Loucy (cell line): ENCODE results near the gene C3orf85.

ENCODE experiments used
- H2AFZ ChIP-seq: fragments of 200-600 bp; sonication (generic); 2 replicates; pipeline ENCODE4 v1.6.0; 2016; ENCODE audit warnings: antibody characterized with exemption, mild to moderate bottlenecking, low read length, moderate library complexity
- H3F3A ChIP-seq: fragments of 200-600 bp; 2 replicates; pipeline ENCODE4 v1.6.0; 2016; ENCODE audit warnings: antibody characterized with exemption, low read depth, mild to moderate bottlenecking
- H3K27me3 ChIP-seq: fragments of 200-600 bp; sonication (generic); 2 replicates; pipeline ENCODE4 v1.6.1; 2014; ENCODE audit warnings: low read length, mild to moderate bottlenecking; ENCODE audit not compliant: insufficient read depth, poor library complexity, severe bottlenecking
- H3K36me3 ChIP-seq: fragments of 200-600 bp; sonication (generic); 2 replicates; pipeline ENCODE4 v1.6.1; 2016; ENCODE audit warnings: low read length; ENCODE audit not compliant: insufficient read depth
- H3K4me1 ChIP-seq: fragments of 200-600 bp; sonication (generic); 2 replicates; pipeline ENCODE4 v1.5.1; 2014; ENCODE audit warnings: low read length, mild to moderate bottlenecking; ENCODE audit not compliant: insufficient read depth, poor library complexity, severe bottlenecking
- H3K4me2 ChIP-seq: fragments of 200-600 bp; sonication (generic); 2 replicates; pipeline ENCODE4 v1.6.0; 2014; ENCODE audit warnings: antibody characterized with exemption, low read length, low read depth, mild to moderate bottlenecking; ENCODE audit not compliant: poor library complexity, severe bottlenecking
- H3K4me3 ChIP-seq: fragments of 200-600 bp; sonication (generic); 2 replicates; pipeline ENCODE4 v1.5.1; 2014; ENCODE audit warnings: low read length, mild to moderate bottlenecking, mixed read lengths; ENCODE audit not compliant: poor library complexity, severe bottlenecking
- H3K79me2 ChIP-seq: fragments of 200-600 bp; sonication (generic); 2 replicates; pipeline ENCODE4 v1.6.1; 2014; ENCODE audit warnings: low read length; ENCODE audit not compliant: insufficient read depth
- H3K9ac ChIP-seq: fragments of 200-600 bp; sonication (generic); 2 replicates; pipeline ENCODE4 v1.6.0; 2014; ENCODE audit warnings: mild to moderate bottlenecking, low read depth, low read length, moderate library complexity; ENCODE audit not compliant: poor library complexity, severe bottlenecking
- H3K9me2 ChIP-seq: fragments of 200-600 bp; sonication (generic); replicated peaks from 2 replicates; pipeline ENCODE4 v1.6.1; 2016; ENCODE audit warnings: low read depth, low read length, mixed read lengths
- H3K9me3 ChIP-seq: fragments of 200-600 bp; sonication (generic); 2 replicates; pipeline ENCODE4 v1.6.1; 2014; ENCODE audit warnings: mild to moderate bottlenecking, antibody characterized with exemption, low read length, low read depth; ENCODE audit not compliant: insufficient read depth
- H4K20me1 ChIP-seq: fragments of 200-600 bp; sonication (generic); 2 replicates; pipeline ENCODE4 v1.6.0; 2014; ENCODE audit warnings: antibody characterized with exemption, low read length, mild to moderate bottlenecking; ENCODE audit not compliant: insufficient read depth, poor library complexity, severe bottlenecking
- CTCF ChIP-seq: fragments of 200-600 bp; sonication (generic); conservative IDR thresholded peaks from 2 replicates; pipeline ENCODE4 v1.5.1; 2014; ENCODE audit warnings: mild to moderate bottlenecking, antibody characterized with exemption, low read length
- EZH2phosphoT487 ChIP-seq: fragments of 200-600 bp; IDR thresholded peaks from 2 replicates; pipeline ENCODE4 v1.6.1; 2018; ENCODE audit warnings: antibody characterized with exemption, mild to moderate bottlenecking, moderate library complexity, borderline replicate concordance

The C3orf85 gene

GRCh38 chr3:109171479-109171878, 35.0 kb downstream of the C3orf85 start:
- H3K9me3 ChIP-seq, result no peaks in the 10 kb centered on the region
- H3K9me2 ChIP-seq, result no peaks in the 10 kb centered on the region
- H3K4me3 ChIP-seq, result no peak overlapping the region
- no peaks in the 10 kb centered on the region for H3K27me3 ChIP-seq
- TF ChIP-seq EZH2phosphoT487 (no peak), CTCF (no peak)
- H4K20me1 ChIP-seq, result no peaks in the 10 kb centered on the region
- no peak overlapping the region for H3K9ac ChIP-seq
- no peaks in the 10 kb centered on the region for H3K36me3 ChIP-seq
- no peaks in the 10 kb centered on the region for H3F3A ChIP-seq
- no peak overlapping the region for H2AFZ ChIP-seq
- no peaks in the 10 kb centered on the region for H3K79me2 ChIP-seq
- no peak overlapping the region for H3K4me2 ChIP-seq
- no peaks in the 10 kb centered on the region for H3K4me1 ChIP-seq

GRCh38 chr3:109175411-109175810, 38.9 kb downstream of the C3orf85 start:
- Histone ChIP-seq H3K79me2 (no peaks in the 10 kb centered on the region), H3K27me3 (no peaks in the 10 kb centered on the region), H4K20me1 (no peaks in the 10 kb centered on the region), H3F3A (no peaks in the 10 kb centered on the region), H3K4me1 (no peaks in the 10 kb centered on the region), H3K9me2 (no peaks in the 10 kb centered on the region), H3K9me3 (no peaks in the 10 kb centered on the region), H2AFZ (no peak overlapping the region), H3K4me3 (no peak overlapping the region), H3K4me2 (no peak overlapping the region), H3K9ac (no peak overlapping the region), H3K36me3 (no peaks in the 10 kb centered on the region)
- TF ChIP-seq CTCF, result no peak
- TF ChIP-seq EZH2phosphoT487, result no peak

GRCh38 chr3:109176726-109177125, 40.2 kb downstream of the C3orf85 start:
- H3K4me3 ChIP-seq, result no peak overlapping the region
- H3K9ac ChIP-seq, result no peak overlapping the region
- TF ChIP-seq EZH2phosphoT487, result no peak
- no peak for TF ChIP-seq CTCF
- no peak overlapping the region for H3K4me2 ChIP-seq
- H2AFZ ChIP-seq, result no peak overlapping the region
- no peaks in the 10 kb centered on the region for H3K79me2 ChIP-seq
- no peaks in the 10 kb centered on the region for H3F3A ChIP-seq
- no peaks in the 10 kb centered on the region for H3K9me2 ChIP-seq
- H3K4me1 ChIP-seq, result no peaks in the 10 kb centered on the region
- no peaks in the 10 kb centered on the region for H3K27me3 ChIP-seq
- H3K36me3 ChIP-seq, result no peaks in the 10 kb centered on the region
- no peaks in the 10 kb centered on the region for H4K20me1 ChIP-seq
- no peaks in the 10 kb centered on the region for H3K9me3 ChIP-seq
